NT2/D1 (cell line): Measurements from ENCODE around the gene NRP1.
"Not testable (repeated sequence)": the region's sequence is repeated elsewhere in the genome, so short reads cannot be mapped to it uniquely, and the experiment has no call there.

Experiments used
- DNase-seq: peaks from one replicate; pipeline ENCODE4 v3.0.0-alpha.2; 2011; ENCODE audit warnings: low read depth, low spot score
- H3K27me3 ChIP-seq: 2 replicates; pipeline ENCODE4 v1.6.0; 2011; ENCODE audit warnings: mild to moderate bottlenecking; ENCODE audit not compliant: insufficient read length, insufficient read depth
- H3K36me3 ChIP-seq: 2 replicates; pipeline ENCODE4 v1.6.1; 2011; ENCODE audit warnings: mild to moderate bottlenecking, low read length, mixed read lengths; ENCODE audit not compliant: insufficient read depth, insufficient read length
- H3K4me1 ChIP-seq: 2 replicates; pipeline ENCODE4 v1.5.1; 2011; ENCODE audit not compliant: insufficient read depth, insufficient read length
- H3K4me3 ChIP-seq: 2 replicates; pipeline ENCODE4 v1.5.1; 2011; ENCODE audit warnings: low read depth; ENCODE audit not compliant: insufficient read length
- H3K9ac ChIP-seq: 2 replicates; pipeline ENCODE4 v1.6.0; 2011; ENCODE audit warnings: low read depth; ENCODE audit not compliant: insufficient read length
- H3K9me3 ChIP-seq: 2 replicates; pipeline ENCODE4 v1.5.1; 2011; ENCODE audit warnings: mild to moderate bottlenecking, low read length; ENCODE audit not compliant: insufficient read depth
- SUZ12 ChIP-seq: IDR thresholded peaks from 2 replicates; pipeline ENCODE4 v1.6.1; 2011; ENCODE audit not compliant: insufficient read length, insufficient read depth; ENCODE audit errors: extremely low read depth
- YY1 ChIP-seq: IDR thresholded peaks from 2 replicates; pipeline ENCODE4 v1.6.1; 2011; ENCODE audit not compliant: insufficient read length, insufficient read depth
- ZNF274 ChIP-seq: IDR thresholded peaks from 2 replicates; pipeline ENCODE4 v1.6.1; 2011; ENCODE audit warnings: mild to moderate bottlenecking, low read depth, low read length

The NRP1 gene

DNA sequence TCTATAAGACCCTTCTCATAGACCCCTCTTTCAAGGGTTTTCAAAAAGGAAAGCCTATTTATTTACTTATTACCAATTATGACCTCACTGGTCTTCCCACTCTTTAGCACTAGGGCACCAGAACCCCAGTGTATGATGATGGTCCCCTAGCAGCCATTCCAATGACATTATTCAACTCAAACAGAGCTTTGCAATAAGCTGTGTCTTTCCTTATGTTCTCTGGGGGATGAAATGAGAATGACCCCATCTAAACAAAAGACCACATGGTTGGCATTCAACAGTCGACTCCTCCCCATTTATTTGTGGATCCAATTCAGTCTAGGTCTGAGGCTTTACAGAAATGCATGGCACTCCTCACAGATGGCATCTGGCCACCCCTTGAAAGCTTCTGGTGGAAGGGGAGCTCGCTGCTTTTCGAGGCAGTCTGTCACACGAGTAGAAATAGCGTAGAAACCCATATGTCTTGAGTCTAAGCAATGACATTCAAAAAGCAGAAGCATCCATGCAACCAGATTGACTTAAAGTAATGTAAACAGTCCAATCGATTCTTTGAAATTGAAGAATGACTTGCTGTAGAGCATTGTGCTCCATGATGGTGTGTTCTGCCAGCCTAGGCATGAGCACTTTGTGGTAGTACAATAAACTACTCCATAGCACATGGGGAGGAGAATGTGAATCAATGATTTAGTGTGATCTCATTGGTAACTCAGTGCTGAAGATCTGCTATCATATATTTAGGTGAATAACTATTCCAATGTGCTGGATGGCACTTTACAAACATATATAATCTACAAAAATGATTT, 29.8 kb downstream of the NRP1 start:
- no peaks in the 10 kb centered on the region for H3K36me3 ChIP-seq
- H3K9ac ChIP-seq = no peak overlapping the region
- DNase-seq = no peak
- H3K4me3 ChIP-seq = no peak overlapping the region
- TF ChIP-seq ZNF274 (no peak), SUZ12 (no peak), YY1 (no peak)
- H3K27me3 ChIP-seq = no peaks in the 10 kb centered on the region
- H3K4me1 ChIP-seq = no peaks in the 10 kb centered on the region
- H3K9me3 ChIP-seq = no peaks in the 10 kb centered on the region

GRCh38 chr10:33303988-33304387, 30.5 kb downstream of the NRP1 start:
- no peaks in the 10 kb centered on the region for H3K36me3 ChIP-seq
- no peak overlapping the region for H3K9ac ChIP-seq

GRCh38 chr10:33302208-33302829, 32.1 kb downstream of the NRP1 start:
- Histone ChIP-seq H3K27me3 (no peaks in the 10 kb centered on the region), H3K9ac (no peak overlapping the region), H3K9me3 (no peaks in the 10 kb centered on the region), H3K4me1 (no peaks in the 10 kb centered on the region), H3K36me3 (no peaks in the 10 kb centered on the region), H3K4me3 (no peak overlapping the region)
- DNase-seq = no peak
- no peak for TF ChIP-seq SUZ12
- no peak for TF ChIP-seq ZNF274

More at GRCh38 chr10:33303988-33304387, 30.5 kb downstream of the NRP1 start:
- H3K4me1 ChIP-seq = no peaks in the 10 kb centered on the region
- no peaks in the 10 kb centered on the region for H3K27me3 ChIP-seq
- no peak for TF ChIP-seq ZNF274
- no peak for TF ChIP-seq SUZ12
- TF ChIP-seq YY1 = no peak
- no peak for DNase-seq
- no peaks in the 10 kb centered on the region for H3K9me3 ChIP-seq
- H3K4me3 ChIP-seq = no peak overlapping the region

DNA sequence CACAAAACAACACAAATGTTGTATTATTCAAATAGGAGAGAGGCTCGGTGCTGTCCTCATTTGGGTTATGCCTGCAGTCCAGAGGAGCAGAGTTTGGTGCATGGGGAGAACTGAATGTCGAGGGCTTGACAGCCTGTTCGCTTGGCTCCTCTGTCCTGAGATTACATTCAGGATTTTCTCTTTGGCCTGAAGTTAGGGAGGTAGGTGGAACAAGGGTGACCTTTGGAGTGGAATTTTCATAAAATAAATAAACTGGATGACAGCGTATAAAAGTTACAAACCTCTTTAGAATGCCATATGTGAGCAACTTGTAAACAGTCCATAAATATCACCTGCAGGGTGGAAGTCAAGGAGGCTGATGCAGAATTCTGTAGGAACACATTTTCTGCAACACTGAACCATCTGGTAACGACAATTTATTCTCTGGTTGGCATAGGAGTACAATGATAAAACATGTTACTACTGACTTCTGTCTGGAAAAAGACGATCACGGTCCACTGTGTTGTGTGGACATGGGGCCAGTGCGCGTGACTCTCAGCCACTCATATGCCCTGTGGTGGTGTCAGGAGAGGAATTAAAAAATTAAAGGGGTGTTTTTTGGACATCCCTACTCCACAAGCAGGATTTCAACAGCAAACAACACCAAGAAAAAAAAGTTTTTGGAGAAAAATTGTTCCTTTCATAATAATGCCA, 33.2 kb downstream of the NRP1 start:
- no peak for DNase-seq
- Histone ChIP-seq H3K36me3 (no peaks in the 10 kb centered on the region), H3K4me1 (no peaks in the 10 kb centered on the region), H3K27me3 (no peaks in the 10 kb centered on the region), H3K4me3 (no peak overlapping the region), H3K9ac (no peak overlapping the region), H3K9me3 (no peaks in the 10 kb centered on the region)
- TF ChIP-seq ZNF274 (no peak), YY1 (no peak), SUZ12 (no peak)

DNA sequence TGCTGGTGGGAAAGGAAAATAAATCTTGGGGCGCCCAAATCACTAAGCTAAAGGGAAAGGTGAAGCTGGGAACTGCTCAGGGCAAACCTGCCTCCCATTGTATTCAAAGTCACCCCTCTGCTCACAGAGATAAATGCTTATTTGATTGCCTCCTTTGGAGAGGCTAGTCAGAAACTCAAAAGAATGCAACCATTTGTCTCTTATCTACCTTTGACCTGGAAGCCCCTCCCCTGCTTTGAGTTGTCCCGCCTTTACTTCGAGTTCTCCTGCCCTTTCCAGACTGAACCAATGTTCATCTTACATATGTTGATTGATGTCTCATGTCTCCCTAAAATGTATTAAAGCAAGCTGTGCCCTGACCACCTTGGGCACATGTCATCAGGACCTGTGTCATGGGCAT, 33.9 kb downstream of the NRP1 start:
- H3K36me3 ChIP-seq = not testable (repeated sequence)

DNA sequence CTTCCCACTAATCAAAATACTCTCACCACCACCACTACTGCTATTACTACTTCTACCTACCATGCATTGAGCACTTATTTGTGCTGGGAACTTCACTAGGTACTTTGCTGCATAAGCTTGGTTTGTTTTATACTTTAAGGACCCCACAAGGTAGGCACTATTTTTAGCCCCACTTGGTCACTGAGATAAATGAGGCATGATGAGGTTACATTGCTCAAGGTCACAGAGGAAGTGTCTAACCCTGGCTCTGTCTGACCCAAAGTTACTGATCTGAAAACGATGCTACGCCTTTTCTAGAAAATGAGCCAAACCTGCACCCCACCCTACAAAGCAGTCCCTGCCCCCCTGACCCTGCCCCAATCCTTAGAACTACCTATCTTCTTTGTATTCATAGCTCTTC, 35.6 kb downstream of the NRP1 start:
- Histone ChIP-seq H3K27me3 (no peaks in the 10 kb centered on the region), H3K9ac (no peak overlapping the region), H3K4me1 (no peaks in the 10 kb centered on the region), H3K9me3 (no peaks in the 10 kb centered on the region), H3K4me3 (no peak overlapping the region), H3K36me3 (no peaks in the 10 kb centered on the region)
- TF ChIP-seq SUZ12 (no peak), YY1 (no peak), ZNF274 (no peak)
- no peak for DNase-seq

More for the DNA sequence above, 33.9 kb downstream of the NRP1 start:
- H3K4me1 ChIP-seq, H3K9ac ChIP-seq, H3K9me3 ChIP-seq, H3K27me3 ChIP-seq, DNase-seq, H3K4me3 ChIP-seq: not testable (repeated sequence)

GRCh38 chr10:33298110-33298509, 36.4 kb downstream of the NRP1 start:
- TF ChIP-seq YY1 (no peak), ZNF274 (no peak), SUZ12 (no peak)
- H3K9ac ChIP-seq = no peak overlapping the region
- no peaks in the 10 kb centered on the region for H3K9me3 ChIP-seq
- no peak overlapping the region for H3K4me3 ChIP-seq
- H3K4me1 ChIP-seq = no peaks in the 10 kb centered on the region
- DNase-seq = no peak
- no peaks in the 10 kb centered on the region for H3K36me3 ChIP-seq
- no peaks in the 10 kb centered on the region for H3K27me3 ChIP-seq
